ENCODE results near the gene LRATD1.

DNA sequence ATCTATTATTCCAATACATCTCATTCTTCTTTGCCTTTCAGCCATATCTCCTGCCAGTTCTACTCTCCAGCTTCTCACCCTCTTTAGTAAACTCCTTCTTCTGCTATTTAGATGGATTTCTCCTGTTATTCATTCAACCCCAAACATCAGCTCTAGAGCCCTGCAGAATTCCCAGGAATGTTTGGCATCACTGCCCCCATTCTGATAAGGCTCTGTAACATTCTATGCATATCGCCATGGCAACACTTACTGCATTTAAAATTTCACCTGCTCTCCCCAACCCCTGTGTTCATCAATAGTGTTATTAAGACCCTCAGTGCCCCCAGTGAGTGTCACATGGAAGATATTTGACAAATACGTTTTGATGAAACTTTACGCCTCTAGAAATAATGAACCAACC is 28.6 kb downstream of the LRATD1 start:
- TF ChIP-seq, protein P1, sequence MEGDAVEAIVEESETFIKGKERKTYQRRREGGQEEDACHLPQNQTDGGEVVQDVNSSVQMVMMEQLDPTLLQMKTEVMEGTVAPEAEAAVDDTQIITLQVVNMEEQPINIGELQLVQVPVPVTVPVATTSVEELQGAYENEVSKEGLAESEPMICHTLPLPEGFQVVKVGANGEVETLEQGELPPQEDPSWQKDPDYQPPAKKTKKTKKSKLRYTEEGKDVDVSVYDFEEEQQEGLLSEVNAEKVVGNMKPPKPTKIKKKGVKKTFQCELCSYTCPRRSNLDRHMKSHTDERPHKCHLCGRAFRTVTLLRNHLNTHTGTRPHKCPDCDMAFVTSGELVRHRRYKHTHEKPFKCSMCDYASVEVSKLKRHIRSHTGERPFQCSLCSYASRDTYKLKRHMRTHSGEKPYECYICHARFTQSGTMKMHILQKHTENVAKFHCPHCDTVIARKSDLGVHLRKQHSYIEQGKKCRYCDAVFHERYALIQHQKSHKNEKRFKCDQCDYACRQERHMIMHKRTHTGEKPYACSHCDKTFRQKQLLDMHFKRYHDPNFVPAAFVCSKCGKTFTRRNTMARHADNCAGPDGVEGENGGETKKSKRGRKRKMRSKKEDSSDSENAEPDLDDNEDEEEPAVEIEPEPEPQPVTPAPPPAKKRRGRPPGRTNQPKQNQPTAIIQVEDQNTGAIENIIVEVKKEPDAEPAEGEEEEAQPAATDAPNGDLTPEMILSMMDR (IDR thresholded peaks at IDR 0.05), result no peak
- TF ChIP-seq POLR2A (IDR thresholded peaks at IDR 0.05), result no peak
